Esophagus mucosa (tissue), 1 donor: ENCODE results near the gene L3MBTL4. TPM values are rescaled to one million over a fixed set of nuclear protein-coding genes. Genes with fewer than 3 reads are reported as not detected.

Experiments used
- ATAC-seq: fragments of 200-7000 bp; cut with Tn5 transposase; one replicate; pipeline ENCODE4 v1.9.1; 2020
- total RNA-seq: library from RNA; stranded (reverse); gene quantifications from one replicate; pipeline ENCODE4 v1.2.4, GENCODE V29; 2023
- donor health status: DM: yes; HTN: yes; CAD: no.

The L3MBTL4 gene
- total RNA-seq, 1 donor from 2014 or later, result 4.8 TPM

GRCh38 chr18:6021306-6022073 is 393.2 kb downstream of the L3MBTL4 start:
- no peak for ATAC-seq

DNA sequence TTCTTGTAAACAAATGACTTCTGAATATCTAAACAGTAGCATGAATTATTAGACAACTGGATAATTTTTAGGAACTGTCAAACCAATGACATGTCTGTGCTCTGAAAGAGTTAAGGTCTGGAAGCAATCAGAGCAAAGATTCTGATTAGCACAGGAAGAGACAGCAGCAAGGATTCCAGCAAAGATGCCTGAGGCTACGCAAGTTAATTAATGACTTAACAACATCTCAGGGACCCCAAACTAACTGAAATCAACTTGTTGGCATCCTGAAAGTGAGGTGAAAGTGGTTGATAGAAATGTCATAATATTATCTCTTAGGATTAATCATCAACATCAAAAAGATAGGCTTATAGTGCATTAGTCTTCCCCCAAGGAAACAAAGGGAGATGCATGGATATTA is 396.0 kb downstream of the L3MBTL4 start:
- ATAC-seq, result no peak

DNA sequence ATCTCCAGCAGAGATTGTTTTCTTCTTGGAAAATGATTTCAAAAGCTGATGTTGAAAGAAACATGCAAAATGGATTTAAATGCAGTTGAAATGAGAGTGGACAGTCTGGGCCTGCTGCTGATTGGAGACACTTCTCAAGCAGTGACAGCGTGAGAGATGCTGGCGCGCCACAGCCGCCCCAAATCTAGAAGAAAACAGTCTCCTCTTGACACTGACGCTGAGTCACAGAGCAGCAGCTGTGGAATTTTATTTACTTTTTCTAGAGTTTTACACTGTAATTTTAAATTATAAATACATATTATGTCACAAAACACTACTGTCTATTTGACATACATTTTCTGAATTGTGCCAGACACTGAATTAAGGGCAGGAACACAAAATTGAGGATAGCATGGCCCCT is 397.5 kb downstream of the L3MBTL4 start:
- no peak for ATAC-seq

GRCh38 chr18:6015364-6015763 is 399.3 kb downstream of the L3MBTL4 start:
- ATAC-seq, result no peak

DNA sequence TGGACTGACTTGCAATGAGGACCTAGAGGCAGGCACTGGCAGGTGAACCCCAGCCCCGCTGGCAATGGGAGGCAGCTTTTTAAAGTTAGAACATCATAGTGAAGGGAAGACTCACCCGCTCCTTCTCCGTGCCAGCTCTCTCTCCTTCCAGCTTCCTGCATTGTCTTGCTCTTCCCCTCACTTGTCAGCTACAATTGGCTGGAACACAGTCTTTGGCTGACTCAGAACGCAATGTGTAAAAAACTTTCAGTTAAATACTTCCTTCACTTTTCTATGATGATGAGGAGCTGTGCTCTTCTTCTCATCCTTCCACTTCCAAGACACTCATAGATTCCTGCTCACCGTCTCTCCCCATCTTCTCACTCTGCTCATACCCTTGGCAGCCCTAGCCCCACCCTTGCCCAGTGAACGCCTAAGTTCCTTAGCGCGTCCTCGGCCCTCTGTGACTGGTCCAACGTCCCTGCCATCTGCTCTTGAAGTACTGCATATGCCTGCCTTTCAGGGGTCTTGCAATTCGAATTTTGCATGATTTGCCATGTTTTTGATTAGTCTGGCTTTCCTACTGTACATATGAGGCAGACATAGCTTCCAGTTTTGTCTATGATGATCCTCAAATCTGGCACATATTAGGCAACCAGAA is 401.4 kb downstream of the L3MBTL4 start:
- no peak for ATAC-seq

DNA sequence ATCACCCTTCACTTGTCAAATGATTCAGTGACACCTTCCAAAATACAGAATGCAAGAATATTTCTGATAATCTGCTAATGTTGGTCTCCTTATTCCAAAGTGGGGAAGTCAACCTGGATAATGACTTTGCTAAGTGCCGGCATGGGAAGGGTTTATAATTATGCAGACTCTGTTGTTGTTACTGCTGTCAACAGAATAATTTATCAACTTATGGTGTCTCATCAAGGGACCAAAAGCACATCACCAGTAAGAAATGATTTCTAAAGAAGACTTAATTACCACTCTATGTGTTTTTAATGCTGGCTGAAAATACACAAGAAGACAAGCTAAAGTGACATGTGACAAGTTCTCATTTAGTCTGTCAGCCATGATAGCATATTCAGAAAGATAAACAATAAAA is 403.8 kb downstream of the L3MBTL4 start:
- no peak for ATAC-seq

DNA sequence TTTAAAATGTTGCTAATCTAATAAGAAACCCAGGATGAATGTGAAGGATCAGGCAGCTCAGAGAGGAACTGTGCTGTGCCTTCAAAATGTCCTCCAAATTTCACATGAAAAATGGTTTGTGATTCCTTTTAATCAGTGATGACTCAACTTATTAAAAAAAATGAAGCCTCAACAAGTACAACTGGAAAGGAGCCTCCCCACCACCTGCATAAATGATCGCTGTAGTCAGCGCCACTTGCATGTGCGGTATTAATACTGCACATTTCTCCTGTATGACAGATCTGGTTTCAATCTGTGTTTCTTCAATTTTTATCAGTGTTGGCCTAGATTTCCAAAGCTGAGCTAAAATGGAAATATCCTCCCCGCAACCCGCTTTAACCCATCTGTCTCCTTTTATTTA is 404.4 kb downstream of the L3MBTL4 start:
- ATAC-seq, result no peak

DNA sequence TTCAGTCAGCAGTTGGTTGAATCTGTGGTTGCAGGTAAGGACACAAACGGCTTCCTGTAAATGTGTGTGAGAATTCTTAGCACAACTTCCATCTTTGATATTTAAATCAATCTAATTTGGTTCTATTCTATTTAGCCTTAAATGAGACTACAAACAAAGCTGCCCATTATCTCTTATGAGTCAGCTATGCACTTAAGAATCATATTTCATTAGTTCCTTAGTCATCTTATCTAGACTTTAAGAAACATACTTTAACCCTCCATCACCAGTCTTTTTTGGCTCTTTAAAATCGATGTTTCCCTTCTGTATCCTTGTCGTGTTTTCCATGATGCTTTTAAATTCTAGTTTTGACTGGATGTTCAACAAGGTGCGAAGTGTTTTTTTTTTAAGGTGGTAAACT is 405.0 kb downstream of the L3MBTL4 start:
- no peak for ATAC-seq

GRCh38 chr18:6004683-6005082 is 410.0 kb downstream of the L3MBTL4 start:
- ATAC-seq, result no peak

DNA sequence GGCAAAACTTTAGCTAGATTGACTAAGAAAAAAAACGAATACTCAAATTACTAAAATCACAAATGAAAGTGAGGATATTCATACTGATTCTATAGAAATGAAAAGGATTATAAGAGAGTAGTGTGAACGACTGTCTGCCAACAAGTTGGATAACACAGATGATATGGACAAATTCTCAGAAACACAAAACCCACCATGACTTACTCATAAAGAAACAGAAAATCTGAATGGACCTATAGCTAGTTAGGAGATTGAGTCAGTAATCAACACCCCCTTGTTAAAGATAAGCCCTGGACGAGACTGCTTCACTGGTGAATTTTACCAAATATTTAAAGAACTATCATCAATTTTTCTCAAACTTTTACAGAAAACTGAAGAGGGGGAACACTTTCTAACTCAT is 410.6 kb downstream of the L3MBTL4 start:
- ATAC-seq, result no peak

- no peak for ATAC-seq
Measured at GRCh38 chr18:6001867-6002266, 412.8 kb downstream of the L3MBTL4 start.

- no peak for ATAC-seq
Measured at GRCh38 chr18:5998907-5999306, 415.8 kb downstream of the L3MBTL4 start.

- no peak for ATAC-seq
Measured at GRCh38 chr18:5998166-5998881, 416.4 kb downstream of the L3MBTL4 start.

DNA sequence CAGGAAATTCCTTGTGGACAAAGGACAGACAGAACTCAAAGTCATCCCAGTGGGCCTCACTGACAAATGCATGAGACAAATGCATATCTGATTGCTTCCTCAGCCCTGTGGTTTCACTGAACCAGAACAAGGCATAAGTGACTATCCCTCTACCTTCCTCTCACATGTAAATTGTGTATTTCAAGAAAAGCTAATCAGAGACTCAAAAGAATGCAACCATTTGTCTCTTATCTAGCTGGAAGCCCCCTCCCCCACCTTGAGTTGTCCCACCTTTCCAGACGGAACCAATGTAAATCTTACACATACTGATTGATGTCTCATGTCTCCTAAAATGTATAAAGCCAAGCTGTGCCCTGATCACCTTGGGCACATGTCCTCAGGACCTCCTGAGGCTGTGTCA is 417.4 kb downstream of the L3MBTL4 start:
- ATAC-seq, result no peak

DNA sequence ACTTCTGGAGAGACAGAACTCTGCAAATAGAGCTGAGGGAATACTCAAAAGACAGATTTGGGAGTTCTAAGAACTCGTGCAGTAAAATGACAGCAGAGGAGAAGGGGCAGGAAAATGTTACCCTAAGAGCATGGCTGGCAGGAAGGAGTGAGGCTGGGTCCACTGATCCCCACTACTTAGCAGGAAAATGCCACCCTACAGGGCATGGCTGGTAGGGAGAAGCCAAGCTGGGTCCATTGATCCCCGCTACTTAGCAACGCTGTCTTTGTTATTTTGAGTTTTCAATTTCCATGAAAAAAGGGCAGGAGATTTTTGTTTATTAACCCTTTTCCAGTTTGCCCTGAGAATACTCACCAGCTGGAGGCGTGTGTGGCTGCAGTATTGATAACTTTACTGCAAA is 419.1 kb downstream of the L3MBTL4 start:
- ATAC-seq, result no peak

DNA sequence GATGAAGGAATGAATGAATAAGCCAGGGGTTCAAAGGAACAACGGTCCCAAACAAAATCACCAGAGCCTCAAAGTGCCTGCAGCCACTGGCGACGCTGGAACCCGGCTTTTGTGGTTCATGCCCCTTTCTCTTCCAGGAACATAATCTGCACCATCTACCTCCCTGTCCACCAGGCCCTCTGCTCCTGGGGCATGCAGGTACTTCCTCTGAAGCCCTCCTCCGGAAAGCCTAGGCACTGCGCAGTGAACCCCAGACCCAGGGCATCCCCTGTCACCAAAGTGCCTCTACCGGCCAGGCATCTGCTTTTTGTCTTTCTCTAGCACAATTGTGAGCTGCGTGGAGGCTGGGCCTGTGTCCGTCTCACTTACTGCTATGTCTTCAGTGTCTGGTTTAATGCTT is 420.8 kb downstream of the L3MBTL4 start:
- ATAC-seq, result no peak

- no peak for ATAC-seq
Measured at GRCh38 chr18:5992381-5992780, 422.3 kb downstream of the L3MBTL4 start.

GRCh38 chr18:5987249-5987648 is 427.5 kb downstream of the L3MBTL4 start:
- no peak for ATAC-seq

DNA sequence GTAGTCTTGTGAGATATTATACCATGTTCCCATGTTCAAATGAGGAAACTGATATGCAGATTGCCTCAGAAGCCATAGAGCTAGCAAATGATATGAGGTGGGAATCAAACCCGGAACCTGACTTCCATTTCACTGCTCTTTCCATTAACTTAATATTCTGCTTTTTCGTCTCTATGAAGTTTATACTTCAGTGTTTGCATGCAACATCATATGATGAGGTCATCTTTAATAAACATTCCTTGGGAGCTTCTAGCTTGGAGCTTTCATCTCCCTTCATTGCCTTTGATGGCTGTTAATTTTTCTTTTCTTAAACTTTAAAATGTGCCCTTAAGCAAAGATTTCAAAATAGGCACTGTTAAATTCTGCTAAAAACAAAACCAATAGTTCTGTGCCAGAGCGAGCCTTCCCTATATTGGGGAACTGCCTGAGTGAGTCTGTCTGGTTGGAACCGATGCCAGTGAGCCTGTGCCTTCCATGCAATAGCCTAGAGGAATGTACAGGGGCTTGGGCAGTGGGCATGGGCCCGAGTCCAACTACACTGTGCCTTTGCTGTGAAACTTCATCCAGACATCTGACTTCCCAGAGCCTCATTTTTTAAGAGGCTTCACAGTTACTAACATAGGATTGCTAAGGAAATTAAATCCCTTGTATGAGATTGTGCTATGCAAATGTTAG is 428.3 kb downstream of the L3MBTL4 start:
- ATAC-seq, result no peak

GRCh38 chr18:5984245-5984644 is 430.5 kb downstream of the L3MBTL4 start:
- ATAC-seq, result no peak

DNA sequence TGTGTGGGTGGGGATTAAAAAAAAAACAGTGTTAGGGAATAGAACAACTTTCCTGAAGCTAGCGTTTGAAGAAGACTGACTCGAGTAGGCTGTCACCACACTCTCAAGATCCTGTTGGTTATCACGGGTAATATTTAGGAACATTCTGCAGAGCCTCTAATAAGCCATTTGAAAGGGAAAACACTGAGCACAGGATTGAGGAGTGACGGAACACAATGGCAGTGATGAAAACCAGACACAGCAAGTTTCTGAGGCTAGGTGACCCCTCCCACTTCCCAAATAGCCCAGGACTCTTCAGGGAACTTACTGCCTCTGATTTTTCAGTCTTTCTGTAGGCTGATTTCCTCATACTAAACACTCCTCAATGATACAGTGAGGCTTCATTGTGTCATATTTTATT is 431.2 kb downstream of the L3MBTL4 start:
- ATAC-seq, result no peak

- ATAC-seq, result no peak
Measured at GRCh38 chr18:5982332-5982731, 432.4 kb downstream of the L3MBTL4 start.

DNA sequence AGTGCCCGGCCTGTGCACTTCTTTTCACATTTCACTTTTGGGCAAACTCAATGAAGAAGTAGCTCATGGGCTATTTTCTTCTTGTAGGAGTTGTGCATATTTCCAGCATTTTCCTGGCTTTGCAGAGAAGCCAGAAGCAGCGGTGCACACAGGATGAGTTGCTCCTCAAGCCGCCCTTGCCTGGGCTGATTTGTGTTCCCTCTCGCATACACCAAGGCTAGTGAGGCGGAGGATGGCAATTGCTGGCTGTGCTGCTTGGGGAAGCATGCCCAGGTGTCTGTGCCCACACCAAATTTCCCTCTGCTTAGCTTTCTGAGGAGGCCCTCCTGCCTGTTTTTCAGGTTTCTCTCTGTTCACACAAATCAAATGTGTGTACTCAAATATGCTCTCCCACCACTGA is 434.0 kb downstream of the L3MBTL4 start:
- no peak for ATAC-seq
